Lung (tissue), 12 donors: Measurements from ENCODE around the gene RAP1B. TPM values are rescaled to one million over a fixed set of nuclear protein-coding genes. Genes with fewer than 3 reads are reported as not detected.

Experiments
- ATAC-seq: fragments of 200-7000 bp; cut with Tn5 transposase; one replicate; pipeline ENCODE4 v1.9.1; 2020; ENCODE audit warnings: moderate number of reproducible peaks; ENCODE audit not compliant: insufficient read depth, low FRiP score
- DNase-seq, 3 donors: peaks; one replicate each; pipeline ENCODE4 v3.0.0-alpha.2; 2013 to 2017
- H3K27ac ChIP-seq, 2 donors: one replicate each; pipeline ENCODE4 v1.5.1; 2013; ENCODE audit warnings: mild to moderate bottlenecking in 2 of 2, moderate library complexity in 2 of 2, control low read depth in 1 of 2, inconsistent platforms in 1 of 2, low read depth in 1 of 2, low read length in 1 of 2
- H3K27me3 ChIP-seq, 3 donors: one replicate each; pipeline ENCODE4 v1.5.1; 2013; ENCODE audit warnings: low read length in 2 of 3; ENCODE audit not compliant: control insufficient read depth in 3 of 3, insufficient read depth in 3 of 3
- H3K36me3 ChIP-seq, 4 donors: one replicate each; pipeline ENCODE4 v1.5.1; 2013; ENCODE audit warnings: low read length in 4 of 4, mild to moderate bottlenecking in 1 of 4, moderate library complexity in 1 of 4; ENCODE audit not compliant: control insufficient read depth in 4 of 4, insufficient read depth in 4 of 4
- H3K4me1 ChIP-seq, 5 donors: one replicate each; pipeline ENCODE4 v1.5.1; 2013; ENCODE audit warnings: low read length in 5 of 5, mild to moderate bottlenecking in 2 of 5, moderate library complexity in 1 of 5; ENCODE audit not compliant: control insufficient read depth in 5 of 5, insufficient read depth in 5 of 5
- H3K4me3 ChIP-seq: one replicate; pipeline ENCODE4 v1.5.1; 2013; ENCODE audit warnings: mild to moderate bottlenecking, control low read depth, moderate library complexity
- H3K9ac ChIP-seq, 2 donors: one replicate each; pipeline ENCODE4 v1.5.1; 2013; ENCODE audit warnings: low read length in 2 of 2, control low read depth in 1 of 2; ENCODE audit not compliant: insufficient read depth in 1 of 2
- H3K9me3 ChIP-seq, 4 donors: one replicate each; pipeline ENCODE4 v1.5.1; 2013; ENCODE audit warnings: low read length in 3 of 4, mild to moderate bottlenecking in 1 of 4, moderate library complexity in 1 of 4; ENCODE audit not compliant: control insufficient read depth in 4 of 4, insufficient read depth in 3 of 4
- CTCF ChIP-seq: IDR thresholded peaks from 2 replicates; pipeline ENCODE4 v1.5.1; 2012; ENCODE audit warnings: mild to moderate bottlenecking; ENCODE audit errors: control extremely low read depth, extremely low read depth
- WGBS, 2 donors: extraction: QIAGEN DNeasy Blood & Tissue Kit; methylation state at CpG; one replicate each; pipeline ENCODE4 v1.1.7; 2013; 5-methylcytosine and 5-hydroxymethylcytosine counted together
- polyA plus RNA-seq, 2 donors: library from polyadenylated mRNA; stranded (reverse); fragments of 200-250 nt; gene quantifications; one replicate each; pipeline ENCODE4 v1.2.1, GENCODE V29; 2013
- total RNA-seq, 2 donors: library from RNA; depleted of rRNA in 1 of 2; stranded (reverse); fragments of >200 nt in 1 of 2; gene quantifications; one replicate each; pipeline ENCODE4 v1.2.1, GENCODE V29; 2014 to 2021
- donor health status: control.
- donor health status: control.
- donor health status: Bipolar disorder and iron deficiency.
- donor health status: healthy.
- donor health status: DM: yes; HTN: yes; CAD: no.

The RAP1B gene
- total and polyA plus RNA-seq, 4 donors, result 79.1 to 285 (median 172) TPM

- Histone ChIP-seq H3K36me3 (peaks cover 3 to 12% (median 8%) of the 10 kb centered on the region in 4 donors), H3K27me3 (no peaks in the 10 kb centered on the region), H3K4me1 (peaks cover 0 to 29% (median 3%) of the 10 kb centered on the region in 5 donors), H3K4me3 (no peak overlapping the region), H3K9ac (no peak overlapping the region), H3K27ac (no peak overlapping the region), H3K9me3 (peaks cover 0 to 4% (median 0%) of the 10 kb centered on the region in 4 donors)
- no peak for ATAC-seq
- 85 to 90% methylated on average over 2 of the region's 2 CpGs for WGBS, 2 donors
- DNase-seq, result no peak
- no peak for TF ChIP-seq CTCF
These were observed 14.2 kb downstream of the RAP1B start for GRCh38 chr12:68624933-68625332.

GRCh38 chr12:68627673-68628319, 17.1 kb downstream of the RAP1B start:
- H3K4me1 ChIP-seq, result peaks cover 0 to 24% (median 0%) of the 10 kb centered on the region in 5 donors

GRCh38 chr12:68628698-68629097, 18.0 kb downstream of the RAP1B start:
- no peaks in the 10 kb centered on the region for H3K27me3 ChIP-seq
- no peak overlapping the region for H3K9ac ChIP-seq
- peaks cover 0 to 23% (median 0%) of the 10 kb centered on the region in 5 donors for H3K4me1 ChIP-seq
- H3K36me3 ChIP-seq, result peaks cover 3 to 12% (median 8%) of the 10 kb centered on the region in 4 donors
- H3K4me3 ChIP-seq, result no peak overlapping the region
- peaks cover 0 to 4% (median 0%) of the 10 kb centered on the region in 4 donors for H3K9me3 ChIP-seq
- ATAC-seq, result no peak
- no peak for DNase-seq
- no peak overlapping the region for H3K27ac ChIP-seq
- TF ChIP-seq CTCF, result no peak

More at GRCh38 chr12:68627673-68628319, 17.1 kb downstream of the RAP1B start:
- Histone ChIP-seq H3K27ac (no peak overlapping the region), H3K27me3 (no peaks in the 10 kb centered on the region), H3K36me3 (peaks cover 3 to 12% (median 8%) of the 10 kb centered on the region in 4 donors), H3K9ac (no peak overlapping the region), H3K4me3 (no peak overlapping the region), H3K9me3 (peaks cover 0 to 4% (median 0%) of the 10 kb centered on the region in 4 donors)
- WGBS, 2 donors, result 98% methylated on average over 3 of the region's 3 CpGs
- no peak for ATAC-seq
- no peak for TF ChIP-seq CTCF
- DNase-seq, result no peak

- no peak overlapping the region for H3K4me3 ChIP-seq
- DNase-seq (no peak), ATAC-seq (no peak)
- H3K27ac ChIP-seq, result no peak overlapping the region
- TF ChIP-seq CTCF, result no peak
- no peak overlapping the region for H3K9ac ChIP-seq
- peaks cover 0 to 16% (median 1%) of the 10 kb centered on the region in 5 donors for H3K4me1 ChIP-seq
- H3K9me3 ChIP-seq, result peaks cover 0 to 4% (median 0%) of the 10 kb centered on the region in 4 donors
- H3K36me3 ChIP-seq, result peaks cover 3 to 12% (median 6%) of the 10 kb centered on the region in 4 donors
- H3K27me3 ChIP-seq, result no peaks in the 10 kb centered on the region
These were observed 19.4 kb downstream of the RAP1B start for GRCh38 chr12:68630050-68630449.
